Peyer's patch (tissue), 4 donors: ENCODE measurements around the gene MSI2.

Source experiments
- POLR2A ChIP-seq, 2 donors: fragments of 450-650 bp; IDR thresholded peaks; one replicate each; pipeline ENCODE4 v1.5.1; 2017; ENCODE audit warnings: antibody characterized with exemption in 2 of 2, mild to moderate bottlenecking in 2 of 2, moderate library complexity in 2 of 2
- TF ChIP-seq, protein P1 (sequence below), 6 experiments: fragments of 450-650 bp in 4 of 6; fragments of 200-600 bp in 2 of 6; sonication (generic) in 1 of 6; IDR thresholded peaks; one replicate each; pipeline ENCODE4 v1.5.1; 2017 to 2019; ENCODE audit warnings: antibody characterized with exemption in 6 of 6, mild to moderate bottlenecking in 3 of 6, moderate library complexity in 1 of 6

GRCh38 chr17:57317079-57317478 lies 60.8 kb downstream of the MSI2 start:
- no peak for TF ChIP-seq POLR2A (IDR thresholded peaks at IDR 0.05)
- TF ChIP-seq, protein P1, sequence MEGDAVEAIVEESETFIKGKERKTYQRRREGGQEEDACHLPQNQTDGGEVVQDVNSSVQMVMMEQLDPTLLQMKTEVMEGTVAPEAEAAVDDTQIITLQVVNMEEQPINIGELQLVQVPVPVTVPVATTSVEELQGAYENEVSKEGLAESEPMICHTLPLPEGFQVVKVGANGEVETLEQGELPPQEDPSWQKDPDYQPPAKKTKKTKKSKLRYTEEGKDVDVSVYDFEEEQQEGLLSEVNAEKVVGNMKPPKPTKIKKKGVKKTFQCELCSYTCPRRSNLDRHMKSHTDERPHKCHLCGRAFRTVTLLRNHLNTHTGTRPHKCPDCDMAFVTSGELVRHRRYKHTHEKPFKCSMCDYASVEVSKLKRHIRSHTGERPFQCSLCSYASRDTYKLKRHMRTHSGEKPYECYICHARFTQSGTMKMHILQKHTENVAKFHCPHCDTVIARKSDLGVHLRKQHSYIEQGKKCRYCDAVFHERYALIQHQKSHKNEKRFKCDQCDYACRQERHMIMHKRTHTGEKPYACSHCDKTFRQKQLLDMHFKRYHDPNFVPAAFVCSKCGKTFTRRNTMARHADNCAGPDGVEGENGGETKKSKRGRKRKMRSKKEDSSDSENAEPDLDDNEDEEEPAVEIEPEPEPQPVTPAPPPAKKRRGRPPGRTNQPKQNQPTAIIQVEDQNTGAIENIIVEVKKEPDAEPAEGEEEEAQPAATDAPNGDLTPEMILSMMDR (IDR thresholded peaks at IDR 0.05) = no peak
